ENCODE results near the gene ZNF536. TPM values are rescaled to one million over a fixed set of nuclear protein-coding genes. Genes with fewer than 3 reads are reported as not detected.
"Not testable (repeated sequence)": the region's sequence is repeated elsewhere in the genome, so short reads cannot be mapped to it uniquely, and the experiment has no call there.

The ZNF536 gene
- total and polyA plus RNA-seq, 9 donors = 1.9 to 7.0 (median 2.9) TPM

DNA sequence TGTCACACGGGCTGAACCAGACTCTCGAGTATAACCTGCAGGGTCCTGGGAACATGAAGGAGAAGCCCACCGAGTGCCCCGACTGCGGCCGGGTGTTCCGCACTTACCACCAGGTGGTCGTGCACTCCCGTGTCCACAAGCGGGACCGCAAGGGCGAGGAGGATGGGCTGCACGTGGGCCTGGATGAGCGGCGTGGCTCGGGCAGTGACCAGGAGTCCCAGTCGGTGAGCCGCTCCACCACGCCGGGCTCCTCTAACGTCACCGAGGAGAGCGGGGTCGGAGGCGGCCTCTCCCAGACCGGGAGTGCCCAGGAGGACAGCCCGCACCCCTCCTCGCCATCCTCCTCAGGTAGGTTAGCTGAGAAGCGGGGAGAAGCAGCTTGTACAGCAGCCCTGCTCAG lies 73.2 kb downstream of the ZNF536 start:
- Histone ChIP-seq H3K36me3 (ENCODE audit: control insufficient read depth, insufficient read depth, low read length) (no peaks in the 10 kb centered on the region), H3K27me3 (ENCODE audit: control insufficient read depth, insufficient read depth, low read length) (no peaks in the 10 kb centered on the region), H3K4me1 (ENCODE audit: control insufficient read depth, insufficient read depth, low read length) (peaks cover 26% of the 10 kb centered on the region), H3K27ac (ENCODE audit: low read length) (no peak overlapping the region), H3K9me3 (replicated peaks; ENCODE audit: control insufficient read depth, low read depth, low read length) (no peaks in the 10 kb centered on the region), H3K4me3 (ENCODE audit: low read length) (no peak overlapping the region)
- DNase-seq = no peak
- WGBS (ENCODE audit: insufficient coverage) = 92% methylated on average over 28 of the region's 29 CpGs

- DNase-seq; H3K36me3 ChIP-seq (ENCODE audit: control insufficient read depth, insufficient read depth, low read length); H3K9me3 ChIP-seq (replicated peaks; ENCODE audit: control insufficient read depth, low read depth, low read length); H3K27me3 ChIP-seq (ENCODE audit: control insufficient read depth, insufficient read depth, low read length); H3K27ac ChIP-seq (ENCODE audit: low read length); H3K4me3 ChIP-seq (ENCODE audit: low read length): not testable (repeated sequence)
- WGBS (ENCODE audit: insufficient coverage) = no CpG with 5 or more reads among the region's 9 CpGs
- H3K4me1 ChIP-seq (ENCODE audit: control insufficient read depth, insufficient read depth, low read length) = peaks cover 28% of the 10 kb centered on the region
Observed at GRCh38 chr19:30446120-30446519, 73.9 kb downstream of the ZNF536 start.

DNA sequence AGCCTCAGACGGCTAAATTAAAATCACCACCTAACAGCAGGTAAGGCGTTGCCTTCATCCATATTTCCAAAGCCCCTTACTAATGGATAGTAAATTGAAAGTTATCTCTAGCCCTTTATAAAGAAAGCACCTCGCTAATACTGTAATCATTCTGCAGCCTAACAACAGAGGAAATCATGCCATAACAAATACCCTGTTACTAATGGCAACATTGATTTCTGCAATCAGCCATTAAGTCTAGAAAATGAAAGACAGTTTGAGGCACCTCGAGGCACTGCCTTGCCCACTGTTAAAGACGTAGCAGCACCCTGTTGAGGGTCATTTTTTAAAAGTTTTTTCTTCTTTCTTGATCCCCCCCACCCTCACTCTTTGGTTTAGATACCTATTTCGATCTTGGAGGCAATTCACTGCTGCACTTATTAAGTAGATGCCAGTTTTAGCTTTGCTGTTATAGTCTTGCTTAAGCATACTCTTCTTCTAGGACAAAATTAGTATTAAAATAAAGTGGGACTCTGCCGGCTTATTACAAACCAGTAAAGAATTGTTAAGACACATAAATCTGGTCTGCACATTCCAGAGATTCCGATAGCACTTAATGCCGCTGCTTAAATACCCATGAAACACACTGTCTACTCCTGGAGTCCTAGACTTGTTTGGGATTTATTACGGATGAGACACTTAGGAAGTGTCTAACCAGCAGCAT lies 74.8 kb downstream of the ZNF536 start:
- Histone ChIP-seq H3K9me3 (replicated peaks; ENCODE audit: control insufficient read depth, low read depth, low read length) (no peaks in the 10 kb centered on the region), H3K4me3 (ENCODE audit: low read length) (no peak overlapping the region), H3K27me3 (ENCODE audit: control insufficient read depth, insufficient read depth, low read length) (no peaks in the 10 kb centered on the region), H3K4me1 (ENCODE audit: control insufficient read depth, insufficient read depth, low read length) (peaks cover 30% of the 10 kb centered on the region), H3K36me3 (ENCODE audit: control insufficient read depth, insufficient read depth, low read length) (no peaks in the 10 kb centered on the region), H3K27ac (ENCODE audit: low read length) (peak overlapping the region; percentile 43)
- DNase-seq = no peak
- 80% methylated on average over 1 of the region's 10 CpGs for WGBS (ENCODE audit: insufficient coverage)

DNA sequence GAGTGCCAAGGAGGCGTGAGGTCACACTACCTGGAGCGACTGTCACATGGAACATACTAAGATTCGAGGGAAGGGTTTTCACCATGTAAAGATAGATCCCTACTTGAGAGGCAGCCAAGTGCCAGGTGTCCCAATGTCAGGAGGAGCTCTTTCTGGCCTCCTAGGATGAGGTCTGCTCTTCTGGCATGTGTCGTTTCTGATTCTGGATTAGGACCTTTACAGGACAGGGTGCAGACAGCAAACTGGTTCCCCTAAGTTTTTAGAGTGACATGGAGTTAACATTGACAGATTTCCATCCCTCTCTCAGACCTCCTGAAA lies 75.3 kb downstream of the ZNF536 start:
- H3K27me3 ChIP-seq (ENCODE audit: control insufficient read depth, insufficient read depth, low read length) = no peaks in the 10 kb centered on the region
- DNase-seq = no peak
- no peaks in the 10 kb centered on the region for H3K9me3 ChIP-seq (replicated peaks; ENCODE audit: control insufficient read depth, low read depth, low read length)
- H3K27ac ChIP-seq (ENCODE audit: low read length) = peak overlapping the region; percentile 43
- H3K4me1 ChIP-seq (ENCODE audit: control insufficient read depth, insufficient read depth, low read length) = peaks cover 30% of the 10 kb centered on the region
- no peaks in the 10 kb centered on the region for H3K36me3 ChIP-seq (ENCODE audit: control insufficient read depth, insufficient read depth, low read length)
- WGBS (ENCODE audit: insufficient coverage) = 70% methylated on average over 2 of the region's 4 CpGs
- no peak overlapping the region for H3K4me3 ChIP-seq (ENCODE audit: low read length)

DNA sequence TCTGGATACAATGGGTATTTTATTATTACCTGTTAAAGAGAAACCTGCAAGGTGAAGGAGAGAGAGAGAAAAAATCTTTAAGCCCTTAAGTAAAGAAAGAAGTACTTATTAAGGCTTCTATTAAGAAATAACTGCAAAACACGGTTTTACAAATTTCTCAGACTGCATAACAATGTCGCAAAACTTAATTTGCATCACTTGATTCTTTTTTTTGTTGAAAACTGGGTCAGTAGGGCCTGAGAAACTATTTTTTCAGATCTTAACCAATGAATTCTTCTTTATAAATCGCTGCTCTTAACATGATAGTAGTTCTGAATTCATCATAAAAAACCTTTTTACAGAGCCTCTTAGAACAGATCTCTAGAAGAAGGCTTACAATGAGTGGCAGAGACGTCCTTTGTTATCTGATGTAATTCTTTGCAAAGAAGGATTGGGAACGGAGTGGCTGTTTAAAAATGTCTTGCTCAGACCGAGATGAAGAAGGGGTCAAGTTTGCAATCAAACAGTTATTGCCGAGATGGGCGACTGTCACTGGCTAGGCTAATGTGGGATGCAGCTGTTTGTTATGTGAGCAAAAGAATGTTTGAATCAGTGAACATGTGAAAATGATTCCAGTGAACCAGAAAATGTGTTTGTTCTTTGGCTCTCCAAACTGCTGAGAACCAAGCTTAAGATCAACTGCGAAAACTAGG lies 76.3 kb downstream of the ZNF536 start:
- no peaks in the 10 kb centered on the region for H3K36me3 ChIP-seq (ENCODE audit: control insufficient read depth, insufficient read depth, low read length)
- H3K9me3 ChIP-seq (replicated peaks; ENCODE audit: control insufficient read depth, low read depth, low read length) = no peaks in the 10 kb centered on the region
- no peaks in the 10 kb centered on the region for H3K27me3 ChIP-seq (ENCODE audit: control insufficient read depth, insufficient read depth, low read length)
- no peak overlapping the region for H3K4me3 ChIP-seq (ENCODE audit: low read length)
- DNase-seq = peak; percentile 84
- peak overlapping the region; percentile 95 for H3K27ac ChIP-seq (ENCODE audit: low read length)
- 3% methylated on average over 5 of the region's 9 CpGs for WGBS (ENCODE audit: insufficient coverage)
- H3K4me1 ChIP-seq (ENCODE audit: control insufficient read depth, insufficient read depth, low read length) = peaks cover 30% of the 10 kb centered on the region

DNA sequence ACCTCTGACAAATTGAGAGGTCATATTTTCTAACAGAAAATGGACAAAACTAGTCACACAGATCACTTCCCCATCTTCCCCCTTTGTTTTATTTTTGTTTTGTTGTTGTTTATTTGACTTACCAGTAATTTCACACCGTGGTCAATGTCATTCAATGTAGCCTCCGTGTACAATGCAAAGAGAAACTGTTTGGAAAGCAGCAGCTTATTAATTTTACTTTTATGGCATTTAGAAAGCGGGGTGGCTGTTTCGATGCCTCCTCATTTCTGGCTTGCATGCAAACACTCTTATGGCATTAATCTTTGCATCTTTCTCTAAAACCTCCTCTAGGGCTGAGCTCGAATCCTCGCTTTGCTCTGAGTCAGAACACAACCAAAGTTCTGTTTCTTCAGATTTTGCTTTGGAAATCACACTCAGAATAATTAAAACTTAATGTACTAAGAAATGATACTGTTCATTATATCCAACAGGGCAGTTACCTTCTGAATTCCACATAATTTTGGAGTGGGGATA lies 77.0 kb downstream of the ZNF536 start:
- no peak overlapping the region for H3K4me3 ChIP-seq (ENCODE audit: low read length)
- H3K4me1 ChIP-seq (ENCODE audit: control insufficient read depth, insufficient read depth, low read length) = peaks cover 30% of the 10 kb centered on the region
- no peaks in the 10 kb centered on the region for H3K27me3 ChIP-seq (ENCODE audit: control insufficient read depth, insufficient read depth, low read length)
- peak overlapping the region; percentile 95 for H3K27ac ChIP-seq (ENCODE audit: low read length)
- no peaks in the 10 kb centered on the region for H3K9me3 ChIP-seq (replicated peaks; ENCODE audit: control insufficient read depth, low read depth, low read length)
- H3K36me3 ChIP-seq (ENCODE audit: control insufficient read depth, insufficient read depth, low read length) = no peaks in the 10 kb centered on the region
- no peak for DNase-seq
- WGBS (ENCODE audit: insufficient coverage) = 17% methylated on average over 1 of the region's 6 CpGs

DNA sequence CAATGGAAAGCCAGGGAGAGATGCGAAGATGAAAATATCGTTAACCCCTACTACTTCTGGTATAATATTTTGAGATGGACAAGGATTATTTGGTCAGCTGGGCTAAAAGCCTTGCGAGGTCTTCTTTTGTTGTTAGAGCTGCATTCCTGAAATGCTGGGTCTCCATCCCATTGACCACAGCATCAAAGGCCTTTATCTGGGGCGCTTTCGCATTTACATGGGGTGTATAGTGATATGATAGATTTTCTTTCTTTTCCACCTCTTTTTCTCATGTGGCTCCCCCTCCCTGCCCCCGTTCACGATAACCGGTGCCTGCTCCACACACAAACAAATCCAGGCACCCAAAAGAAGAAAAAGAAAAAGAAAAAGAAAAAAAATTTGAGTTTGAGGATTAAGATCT lies 77.5 kb downstream of the ZNF536 start:
- peak overlapping the region; percentile 95 for H3K27ac ChIP-seq (ENCODE audit: low read length)
- WGBS (ENCODE audit: insufficient coverage) = no CpG with 5 or more reads among the region's 8 CpGs
- H3K27me3 ChIP-seq (ENCODE audit: control insufficient read depth, insufficient read depth, low read length) = no peaks in the 10 kb centered on the region
- H3K36me3 ChIP-seq (ENCODE audit: control insufficient read depth, insufficient read depth, low read length) = no peaks in the 10 kb centered on the region
- H3K4me3 ChIP-seq (ENCODE audit: low read length) = no peak overlapping the region
- no peaks in the 10 kb centered on the region for H3K9me3 ChIP-seq (replicated peaks; ENCODE audit: control insufficient read depth, low read depth, low read length)
- H3K4me1 ChIP-seq (ENCODE audit: control insufficient read depth, insufficient read depth, low read length) = peaks cover 30% of the 10 kb centered on the region
- no peak for DNase-seq

- Histone ChIP-seq H3K4me3 (ENCODE audit: low read length) (peak overlapping the region; percentile 35), H3K9me3 (replicated peaks; ENCODE audit: control insufficient read depth, low read depth, low read length) (no peaks in the 10 kb centered on the region), H3K36me3 (ENCODE audit: control insufficient read depth, insufficient read depth, low read length) (no peaks in the 10 kb centered on the region), H3K27me3 (ENCODE audit: control insufficient read depth, insufficient read depth, low read length) (no peaks in the 10 kb centered on the region), H3K27ac (ENCODE audit: low read length) (peak overlapping the region; percentile 95), H3K4me1 (ENCODE audit: control insufficient read depth, insufficient read depth, low read length) (peaks cover 30% of the 10 kb centered on the region)
- WGBS (ENCODE audit: insufficient coverage) = 0% methylated on average over 4 of the region's 7 CpGs
- peak; percentile 98 for DNase-seq
Observed at GRCh38 chr19:30450100-30450499, 77.9 kb downstream of the ZNF536 start.

- Histone ChIP-seq H3K4me1 (ENCODE audit: control insufficient read depth, insufficient read depth, low read length) (peaks cover 30% of the 10 kb centered on the region), H3K9me3 (replicated peaks; ENCODE audit: control insufficient read depth, low read depth, low read length) (no peaks in the 10 kb centered on the region), H3K27me3 (ENCODE audit: control insufficient read depth, insufficient read depth, low read length) (no peaks in the 10 kb centered on the region), H3K27ac (ENCODE audit: low read length) (peak overlapping the region; percentile 95), H3K36me3 (ENCODE audit: control insufficient read depth, insufficient read depth, low read length) (no peaks in the 10 kb centered on the region), H3K4me3 (ENCODE audit: low read length) (peak overlapping the region; percentile 35)
- DNase-seq = peak; percentile 45
- 27% methylated on average over 25 of the region's 31 CpGs for WGBS (ENCODE audit: insufficient coverage)
Observed at GRCh38 chr19:30450835-30451321, 78.7 kb downstream of the ZNF536 start.

DNA sequence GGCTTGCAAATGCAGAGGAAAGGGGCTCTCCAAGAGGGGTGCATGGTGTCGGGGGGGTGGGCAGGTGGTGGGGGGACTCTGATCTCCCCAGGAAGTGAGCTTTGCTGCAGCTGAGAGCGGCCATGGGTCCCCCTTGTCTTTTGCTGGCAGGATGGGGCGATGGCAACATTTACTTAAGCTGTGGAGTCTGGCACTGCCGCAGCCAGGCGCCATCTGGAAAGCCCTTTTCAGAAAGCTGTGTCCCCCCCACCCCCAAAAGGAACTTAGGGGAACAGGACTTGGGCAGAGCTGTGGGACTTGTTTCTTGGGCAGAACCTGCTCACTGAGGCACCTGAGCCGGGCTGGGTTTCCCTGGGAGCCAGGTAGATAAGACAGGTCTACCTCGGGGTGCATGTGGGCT lies 80.7 kb downstream of the ZNF536 start:
- WGBS (ENCODE audit: insufficient coverage) = 76% methylated on average over 4 of the region's 7 CpGs
- DNase-seq = no peak
- Histone ChIP-seq H3K36me3 (ENCODE audit: control insufficient read depth, insufficient read depth, low read length) (no peaks in the 10 kb centered on the region), H3K4me3 (ENCODE audit: low read length) (no peak overlapping the region), H3K4me1 (ENCODE audit: control insufficient read depth, insufficient read depth, low read length) (peaks cover 17% of the 10 kb centered on the region), H3K9me3 (replicated peaks; ENCODE audit: control insufficient read depth, low read depth, low read length) (no peaks in the 10 kb centered on the region), H3K27ac (ENCODE audit: low read length) (no peak overlapping the region), H3K27me3 (ENCODE audit: control insufficient read depth, insufficient read depth, low read length) (no peaks in the 10 kb centered on the region)
